ENCODE data around the gene EFNB2. TPM values are rescaled to one million over a fixed set of nuclear protein-coding genes. Genes with fewer than 3 reads are reported as not detected.

EFNB2 gene
- total RNA-seq, 1 experiment from 2014 or later: 68.0 TPM

DNA sequence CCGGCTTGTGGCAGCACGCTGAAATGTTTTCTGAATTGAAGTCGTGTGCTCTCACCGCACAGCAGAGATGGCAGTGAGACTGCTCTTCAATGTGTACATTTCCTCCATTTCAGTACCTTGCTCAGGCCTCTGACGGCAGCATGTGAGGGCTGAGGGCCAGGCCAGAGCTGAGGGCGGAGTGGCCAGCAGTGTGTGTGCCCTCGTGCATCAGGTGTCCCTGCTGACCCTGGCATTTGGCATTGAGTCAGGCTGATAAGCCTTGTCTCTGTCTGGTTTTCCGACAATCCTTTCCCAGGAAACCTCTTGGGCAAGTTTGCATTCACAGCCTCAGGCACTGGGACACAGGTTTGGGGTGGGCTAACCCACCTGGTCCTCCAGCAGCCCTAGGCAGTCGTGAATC lies 62.3 kb downstream of the EFNB2 start:
- no peak overlapping the region for H3K4me3 ChIP-seq (ENCODE audit: low read depth, low read length)
- ChIA-PET CTCF (interaction anchor here (0.7 kb wide), 1 partner anchor 311 kb away, joined by 3 read pairs; no protein-coding TSS in a partner anchor), POLR2A (interaction anchor here (0.6 to 0.7 kb wide), 2 partner anchors 49 to 403 kb away, joined by 3 read pairs; no protein-coding TSS in a partner anchor)
- no peak for DNase-seq
- Mint-ChIP-seq H3K36me3 (ENCODE audit: insufficient read depth, unreplicated experiment) (no peaks in the 10 kb centered on the region), H3K27ac (ENCODE audit: unreplicated experiment) (peak overlapping the region; percentile 84), H3K4me1 (ENCODE audit: low read depth, unreplicated experiment) (peaks cover 48% of the 10 kb centered on the region), H3K4me3 (ENCODE audit: unreplicated experiment) (no peak overlapping the region), H3K9me3 (ENCODE audit: unreplicated experiment) (no peaks in the 10 kb centered on the region), H3K27me3 (ENCODE audit: insufficient read depth, unreplicated experiment) (no peaks in the 10 kb centered on the region)
- no peaks in the 10 kb centered on the region for H3K36me3 ChIP-seq (ENCODE audit: control insufficient read depth, insufficient read depth, low read length)
- H3K4me1 ChIP-seq: peaks cover 59% of the 10 kb centered on the region
- TF ChIP-seq, protein P1, sequence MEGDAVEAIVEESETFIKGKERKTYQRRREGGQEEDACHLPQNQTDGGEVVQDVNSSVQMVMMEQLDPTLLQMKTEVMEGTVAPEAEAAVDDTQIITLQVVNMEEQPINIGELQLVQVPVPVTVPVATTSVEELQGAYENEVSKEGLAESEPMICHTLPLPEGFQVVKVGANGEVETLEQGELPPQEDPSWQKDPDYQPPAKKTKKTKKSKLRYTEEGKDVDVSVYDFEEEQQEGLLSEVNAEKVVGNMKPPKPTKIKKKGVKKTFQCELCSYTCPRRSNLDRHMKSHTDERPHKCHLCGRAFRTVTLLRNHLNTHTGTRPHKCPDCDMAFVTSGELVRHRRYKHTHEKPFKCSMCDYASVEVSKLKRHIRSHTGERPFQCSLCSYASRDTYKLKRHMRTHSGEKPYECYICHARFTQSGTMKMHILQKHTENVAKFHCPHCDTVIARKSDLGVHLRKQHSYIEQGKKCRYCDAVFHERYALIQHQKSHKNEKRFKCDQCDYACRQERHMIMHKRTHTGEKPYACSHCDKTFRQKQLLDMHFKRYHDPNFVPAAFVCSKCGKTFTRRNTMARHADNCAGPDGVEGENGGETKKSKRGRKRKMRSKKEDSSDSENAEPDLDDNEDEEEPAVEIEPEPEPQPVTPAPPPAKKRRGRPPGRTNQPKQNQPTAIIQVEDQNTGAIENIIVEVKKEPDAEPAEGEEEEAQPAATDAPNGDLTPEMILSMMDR (IDR thresholded peaks at IDR 0.05; ENCODE audit: insufficient read depth in 1 of 2, low read depth in 1 of 2, low read length in 1 of 2, severe bottlenecking in 1 of 2, unreplicated experiment in 1 of 2): no peak
- BruUV-seq (replicated peaks): no TSS peak
- intact Hi-C loops (cut with micrococcal nuclease; ENCODE audit: unreplicated experiment): loop anchor here (2.0 to 5.0 kb wide), 3 partner anchors 60 to 649 kb away; no protein-coding TSS in a partner anchor
- H3K27me3 ChIP-seq (replicated peaks; ENCODE audit: control insufficient read depth, insufficient read depth, low read length): no peaks in the 10 kb centered on the region
- no peaks in the 10 kb centered on the region for H3K9me3 ChIP-seq

DNA sequence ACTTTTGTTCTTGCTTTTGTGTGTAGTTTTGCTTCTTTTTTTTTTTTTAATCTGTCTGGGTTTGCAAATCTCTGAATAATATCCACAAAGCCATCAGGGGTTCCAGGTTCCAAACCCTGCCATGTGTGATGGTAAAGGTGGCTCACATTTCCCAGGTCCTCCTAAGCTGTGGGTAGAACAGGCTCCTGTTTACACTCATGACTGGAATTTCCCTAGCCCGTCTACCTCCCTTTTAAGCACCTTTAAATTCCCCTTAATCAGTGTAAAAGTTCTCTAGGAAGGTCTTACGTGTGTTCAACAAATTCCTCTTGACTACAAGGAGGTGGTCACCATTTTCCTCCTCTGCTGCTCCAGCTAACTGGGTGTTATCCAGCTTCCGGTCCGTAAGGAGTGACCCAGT lies 62.8 kb downstream of the EFNB2 start:
- peaks cover 48% of the 10 kb centered on the region for H3K4me1 Mint-ChIP-seq (ENCODE audit: low read depth, unreplicated experiment)
- no peaks in the 10 kb centered on the region for H3K27me3 Mint-ChIP-seq (ENCODE audit: insufficient read depth, unreplicated experiment)
- H3K4me3 ChIP-seq (ENCODE audit: low read depth, low read length): peak overlapping the region; percentile 27
- CTCF ChIA-PET: interaction anchor here (0.7 kb wide), 1 partner anchor 310 kb away, joined by 3 read pairs; no protein-coding TSS in a partner anchor
- H3K9me3 Mint-ChIP-seq (ENCODE audit: unreplicated experiment): no peaks in the 10 kb centered on the region
- no peaks in the 10 kb centered on the region for H3K36me3 ChIP-seq (ENCODE audit: control insufficient read depth, insufficient read depth, low read length)
- H3K36me3 Mint-ChIP-seq (ENCODE audit: insufficient read depth, unreplicated experiment): no peaks in the 10 kb centered on the region
- TF ChIP-seq, protein P1 (IDR thresholded peaks at IDR 0.05; ENCODE audit: insufficient read depth in 1 of 2, low read depth in 1 of 2, low read length in 1 of 2, severe bottlenecking in 1 of 2, unreplicated experiment in 1 of 2): no peak
- POLR2A ChIA-PET: interaction anchor here (0.7 kb wide), 1 partner anchor 402 kb away, joined by 3 read pairs; no protein-coding TSS in a partner anchor
- BruUV-seq (replicated peaks): TSS peak; percentile 94
- no peak for DNase-seq
- no peaks in the 10 kb centered on the region for H3K27me3 ChIP-seq (replicated peaks; ENCODE audit: control insufficient read depth, insufficient read depth, low read length)
- peak overlapping the region; percentile 84 for H3K27ac Mint-ChIP-seq (ENCODE audit: unreplicated experiment)
- H3K9me3 ChIP-seq: no peaks in the 10 kb centered on the region
- peaks cover 65% of the 10 kb centered on the region for H3K4me1 ChIP-seq
- peak overlapping the region; percentile 71 for H3K4me3 Mint-ChIP-seq (ENCODE audit: unreplicated experiment)
- intact Hi-C loops (cut with micrococcal nuclease; ENCODE audit: unreplicated experiment): loop anchor here (2.0 to 5.0 kb wide), 3 partner anchors 60 to 650 kb away; no protein-coding TSS in a partner anchor

DNA sequence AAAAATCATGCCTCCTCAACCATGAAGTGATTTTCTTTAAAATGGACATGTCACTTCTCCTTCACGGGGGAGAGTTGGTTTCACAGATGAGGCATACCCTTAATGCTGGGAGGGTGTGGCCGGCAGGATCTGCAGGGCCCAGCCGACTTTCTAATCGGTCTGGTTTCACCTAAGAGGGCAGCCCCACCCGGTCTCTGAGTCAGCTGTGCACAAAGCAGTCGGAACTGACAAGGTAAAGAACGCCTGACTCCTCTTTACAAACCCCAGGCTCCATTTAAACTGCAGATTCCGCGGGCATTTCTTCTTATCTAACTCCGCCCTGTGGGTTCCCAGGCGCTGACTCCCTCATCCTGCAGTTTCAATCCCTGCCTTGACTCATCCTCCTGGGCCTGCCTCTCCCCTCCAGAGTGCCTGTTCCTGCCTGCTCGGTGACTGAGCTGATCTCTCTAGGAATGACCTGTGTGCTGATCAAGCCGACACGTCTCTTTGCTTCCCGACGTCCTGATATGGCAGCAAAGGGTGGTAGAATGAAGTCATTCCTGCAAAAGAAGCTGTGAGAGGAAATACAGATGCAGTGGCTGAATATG lies 63.4 kb downstream of the EFNB2 start:
- Mint-ChIP-seq H3K4me3 (ENCODE audit: unreplicated experiment) (peak overlapping the region; percentile 71), H3K27ac (ENCODE audit: unreplicated experiment) (peak overlapping the region; percentile 84), H3K9me3 (ENCODE audit: unreplicated experiment) (no peaks in the 10 kb centered on the region), H3K4me1 (ENCODE audit: low read depth, unreplicated experiment) (peaks cover 48% of the 10 kb centered on the region), H3K36me3 (ENCODE audit: insufficient read depth, unreplicated experiment) (no peaks in the 10 kb centered on the region), H3K27me3 (ENCODE audit: insufficient read depth, unreplicated experiment) (no peaks in the 10 kb centered on the region)
- Histone ChIP-seq H3K27me3 (replicated peaks; ENCODE audit: control insufficient read depth, insufficient read depth, low read length) (no peaks in the 10 kb centered on the region), H3K4me1 (peaks cover 69% of the 10 kb centered on the region), H3K4me3 (ENCODE audit: low read depth, low read length) (peak overlapping the region; percentile 27), H3K36me3 (ENCODE audit: control insufficient read depth, insufficient read depth, low read length) (no peaks in the 10 kb centered on the region), H3K9me3 (no peaks in the 10 kb centered on the region)
- ChIA-PET POLR2A (no interaction called here), CTCF (no interaction called here)
- TF ChIP-seq, protein P1 (IDR thresholded peaks at IDR 0.05; ENCODE audit: insufficient read depth in 1 of 2, low read depth in 1 of 2, low read length in 1 of 2, severe bottlenecking in 1 of 2, unreplicated experiment in 1 of 2): no peak
- no TSS peak for BruUV-seq (replicated peaks)
- intact Hi-C loops (cut with micrococcal nuclease; ENCODE audit: unreplicated experiment): loop anchor here (2.0 to 5.0 kb wide), 3 partner anchors 61 to 650 kb away; no protein-coding TSS in a partner anchor
- DNase-seq: peak; percentile 81 to 93

All from Caco-2 (cell line).